ENCODE measurements around the gene PCP2. TPM values are rescaled to one million over a fixed set of nuclear protein-coding genes. Genes with fewer than 3 reads are reported as not detected.

Gene PCP2
- total and polyA plus RNA-seq, 2 of the 13 experiments (the other 11 are each of a cell fraction or from before 2014, with no cell fraction given) = 0.62 TPM; not detected in 1

DNA sequence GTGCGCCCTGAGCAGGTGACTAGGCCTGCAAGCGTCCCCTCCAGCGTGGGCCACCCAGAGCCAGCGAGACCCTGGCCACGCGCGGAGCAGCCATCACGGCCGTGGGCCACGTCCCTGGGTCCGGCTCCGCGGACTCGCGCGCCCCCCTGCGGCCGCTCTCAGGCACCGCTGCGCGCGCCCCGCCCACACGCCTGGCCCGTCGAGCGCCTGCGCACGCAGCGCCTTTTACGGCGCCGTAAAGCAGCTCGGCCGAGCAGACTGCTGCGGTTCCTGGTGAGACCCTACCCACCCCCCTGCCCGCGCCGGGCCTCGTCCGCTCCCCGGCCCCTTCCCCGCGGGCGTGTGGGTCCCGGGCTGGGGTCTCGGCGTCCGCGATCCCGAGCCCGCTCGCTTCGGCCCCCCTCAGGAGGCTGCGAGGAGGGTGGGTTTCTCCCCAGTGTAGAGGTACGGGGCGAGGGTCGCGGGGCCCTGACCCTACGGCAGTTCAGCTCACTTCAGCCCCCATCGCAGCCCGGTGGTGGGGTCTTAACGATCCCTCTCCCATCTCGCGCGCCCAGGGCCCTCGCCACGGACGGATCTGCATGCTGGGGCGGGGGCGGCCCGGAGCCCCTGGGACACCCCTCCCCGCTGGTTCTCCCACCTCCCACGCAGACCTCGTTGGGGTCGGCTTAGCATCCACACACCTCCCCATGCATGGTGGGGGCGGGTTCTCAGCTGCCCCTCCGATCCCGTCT is 47.3 kb upstream of the PCP2 start, which contains the start of gene TRAPPC5 (continued):
- TF ChIP-seq ZNF775 (CRISPR knock-in tag; IDR thresholded peaks at IDR 0.05; ENCODE audit: borderline replicate concordance) = no peak
- TF ChIP-seq ATRX (CRISPR knock-in tag; IDR thresholded peaks at IDR 0.05; ENCODE audit: borderline replicate concordance) = no peak
- TF ChIP-seq ZKSCAN8 (CRISPR knock-in tag; IDR thresholded peaks at IDR 0.05; ENCODE audit: borderline replicate concordance) = no peak
- TF ChIP-seq TAF1 (CRISPR knock-in tag; IDR thresholded peaks at IDR 0.05) = peak; percentile 66; the same call in 1 of the 2 replicates
- TF ChIP-seq ZNF205 (CRISPR knock-in tag; IDR thresholded peaks at IDR 0.05) = no peak
- peak; percentile 80 for TF ChIP-seq RBFOX2 (IDR thresholded peaks at IDR 0.05; ENCODE audit: low read depth, low read length)
- TF ChIP-seq NRL (CRISPR knock-in tag; IDR thresholded peaks at IDR 0.05; ENCODE audit: borderline replicate concordance) = no peak
- TF ChIP-seq ZNF121 (CRISPR knock-in tag; IDR thresholded peaks at IDR 0.05) = peak; percentile 78; the same call in 1 of the 2 replicates
- TF ChIP-seq FOSL2 (CRISPR knock-in tag; IDR thresholded peaks at IDR 0.05) = no peak
- TF ChIP-seq ZNF317 (CRISPR knock-in tag; IDR thresholded peaks at IDR 0.05) = no peak
- peak; percentile 76 for TF ChIP-seq YY1 (IDR thresholded peaks at IDR 0.05; ENCODE audit: insufficient read depth, insufficient replicate concordance, low read depth, low read length)
- no peak for TF ChIP-seq RARA (CRISPR knock-in tag; IDR thresholded peaks at IDR 0.05)
- TF ChIP-seq SNAI1 (CRISPR knock-in tag; IDR thresholded peaks at IDR 0.05; ENCODE audit: borderline replicate concordance) = no peak
- TF ChIP-seq GATAD2A (CRISPR knock-in tag; IDR thresholded peaks at IDR 0.05) = peak; percentile 48; the same call in 1 of the 2 replicates
- TF ChIP-seq, protein P1, sequence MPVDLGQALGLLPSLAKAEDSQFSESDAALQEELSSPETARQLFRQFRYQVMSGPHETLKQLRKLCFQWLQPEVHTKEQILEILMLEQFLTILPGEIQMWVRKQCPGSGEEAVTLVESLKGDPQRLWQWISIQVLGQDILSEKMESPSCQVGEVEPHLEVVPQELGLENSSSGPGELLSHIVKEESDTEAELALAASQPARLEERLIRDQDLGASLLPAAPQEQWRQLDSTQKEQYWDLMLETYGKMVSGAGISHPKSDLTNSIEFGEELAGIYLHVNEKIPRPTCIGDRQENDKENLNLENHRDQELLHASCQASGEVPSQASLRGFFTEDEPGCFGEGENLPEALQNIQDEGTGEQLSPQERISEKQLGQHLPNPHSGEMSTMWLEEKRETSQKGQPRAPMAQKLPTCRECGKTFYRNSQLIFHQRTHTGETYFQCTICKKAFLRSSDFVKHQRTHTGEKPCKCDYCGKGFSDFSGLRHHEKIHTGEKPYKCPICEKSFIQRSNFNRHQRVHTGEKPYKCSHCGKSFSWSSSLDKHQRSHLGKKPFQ (CRISPR knock-in tag; IDR thresholded peaks at IDR 0.05; ENCODE audit: insufficient replicate concordance) = no peak
- no peak for TF ChIP-seq ZNF761 (CRISPR knock-in tag; conservative IDR thresholded peaks at IDR 0.05)
- no peak for TF ChIP-seq ZNF879 (CRISPR knock-in tag; IDR thresholded peaks at IDR 0.05)
- TF ChIP-seq NFYB (CRISPR knock-in tag; IDR thresholded peaks at IDR 0.05) = no peak
- TF ChIP-seq, protein P2, sequence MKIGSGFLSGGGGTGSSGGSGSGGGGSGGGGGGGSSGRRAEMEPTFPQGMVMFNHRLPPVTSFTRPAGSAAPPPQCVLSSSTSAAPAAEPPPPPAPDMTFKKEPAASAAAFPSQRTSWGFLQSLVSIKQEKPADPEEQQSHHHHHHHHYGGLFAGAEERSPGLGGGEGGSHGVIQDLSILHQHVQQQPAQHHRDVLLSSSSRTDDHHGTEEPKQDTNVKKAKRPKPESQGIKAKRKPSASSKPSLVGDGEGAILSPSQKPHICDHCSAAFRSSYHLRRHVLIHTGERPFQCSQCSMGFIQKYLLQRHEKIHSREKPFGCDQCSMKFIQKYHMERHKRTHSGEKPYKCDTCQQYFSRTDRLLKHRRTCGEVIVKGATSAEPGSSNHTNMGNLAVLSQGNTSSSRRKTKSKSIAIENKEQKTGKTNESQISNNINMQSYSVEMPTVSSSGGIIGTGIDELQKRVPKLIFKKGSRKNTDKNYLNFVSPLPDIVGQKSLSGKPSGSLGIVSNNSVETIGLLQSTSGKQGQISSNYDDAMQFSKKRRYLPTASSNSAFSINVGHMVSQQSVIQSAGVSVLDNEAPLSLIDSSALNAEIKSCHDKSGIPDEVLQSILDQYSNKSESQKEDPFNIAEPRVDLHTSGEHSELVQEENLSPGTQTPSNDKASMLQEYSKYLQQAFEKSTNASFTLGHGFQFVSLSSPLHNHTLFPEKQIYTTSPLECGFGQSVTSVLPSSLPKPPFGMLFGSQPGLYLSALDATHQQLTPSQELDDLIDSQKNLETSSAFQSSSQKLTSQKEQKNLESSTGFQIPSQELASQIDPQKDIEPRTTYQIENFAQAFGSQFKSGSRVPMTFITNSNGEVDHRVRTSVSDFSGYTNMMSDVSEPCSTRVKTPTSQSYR (CRISPR knock-in tag; IDR thresholded peaks at IDR 0.05; ENCODE audit: borderline replicate concordance) = no peak
- TF ChIP-seq CEBPG (CRISPR knock-in tag; IDR thresholded peaks at IDR 0.05) = no peak
- TF ChIP-seq MIXL1 (CRISPR knock-in tag; IDR thresholded peaks at IDR 0.05) = no peak
- 0 out of 2 replicates have a peak, but pooled peaks have one; percentile 27 for TF ChIP-seq CHD4 (IDR thresholded peaks at IDR 0.05; ENCODE audit: borderline replicate concordance, low read length)
- TF ChIP-seq, protein P3, sequence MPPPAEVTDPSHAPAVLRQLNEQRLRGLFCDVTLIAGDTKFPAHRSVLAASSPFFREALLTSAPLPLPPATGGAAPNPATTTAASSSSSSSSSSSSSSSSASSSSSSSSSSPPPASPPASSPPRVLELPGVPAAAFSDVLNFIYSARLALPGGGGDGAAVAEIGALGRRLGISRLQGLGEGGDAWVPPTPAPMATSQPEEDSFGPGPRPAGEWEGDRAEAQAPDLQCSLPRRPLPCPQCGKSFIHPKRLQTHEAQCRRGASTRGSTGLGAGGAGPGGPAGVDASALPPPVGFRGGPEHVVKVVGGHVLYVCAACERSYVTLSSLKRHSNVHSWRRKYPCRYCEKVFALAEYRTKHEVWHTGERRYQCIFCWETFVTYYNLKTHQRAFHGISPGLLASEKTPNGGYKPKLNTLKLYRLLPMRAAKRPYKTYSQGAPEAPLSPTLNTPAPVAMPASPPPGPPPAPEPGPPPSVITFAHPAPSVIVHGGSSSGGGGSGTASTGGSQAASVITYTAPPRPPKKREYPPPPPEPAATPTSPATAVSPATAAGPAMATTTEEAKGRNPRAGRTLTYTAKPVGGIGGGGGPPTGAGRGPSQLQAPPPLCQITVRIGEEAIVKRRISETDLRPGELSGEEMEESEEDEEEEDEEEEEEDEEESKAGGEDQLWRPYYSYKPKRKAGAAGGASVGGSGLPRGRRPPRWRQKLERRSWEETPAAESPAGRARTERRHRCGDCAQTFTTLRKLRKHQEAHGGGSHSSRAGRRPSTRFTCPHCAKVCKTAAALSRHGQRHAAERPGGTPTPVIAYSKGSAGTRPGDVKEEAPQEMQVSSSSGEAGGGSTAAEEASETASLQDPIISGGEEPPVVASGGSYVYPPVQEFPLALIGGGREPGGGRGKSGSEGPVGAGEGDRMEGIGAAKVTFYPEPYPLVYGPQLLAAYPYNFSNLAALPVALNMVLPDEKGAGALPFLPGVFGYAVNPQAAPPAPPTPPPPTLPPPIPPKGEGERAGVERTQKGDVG (CRISPR knock-in tag; IDR thresholded peaks at IDR 0.05; ENCODE audit: borderline replicate concordance) = no peak; the same call in 1 of the 2 replicates
- no peak for TF ChIP-seq FOXJ3 (CRISPR knock-in tag; IDR thresholded peaks at IDR 0.05; ENCODE audit: borderline replicate concordance)
